HG03159 (cell line): ENCODE data around the gene LAMB3.
A peak's percentile ranks its signal among the peaks of the same experiment; 100 is the strongest.

Experiments used
- ATAC-seq: cut with Tn5 transposase; IDR thresholded peaks from one replicate; pipeline ENCODE4 v1.9.1; 2021; ENCODE audit warnings: mild to moderate bottlenecking, moderate library complexity; ENCODE audit not compliant: unreplicated experiment

Gene LAMB3

GRCh38 chr1:209600541-209600940 is 51.7 kb downstream of the LAMB3 start:
- ATAC-seq = no peak

GRCh38 chr1:209598227-209598626 is 54.0 kb downstream of the LAMB3 start:
- no peak for ATAC-seq

DNA sequence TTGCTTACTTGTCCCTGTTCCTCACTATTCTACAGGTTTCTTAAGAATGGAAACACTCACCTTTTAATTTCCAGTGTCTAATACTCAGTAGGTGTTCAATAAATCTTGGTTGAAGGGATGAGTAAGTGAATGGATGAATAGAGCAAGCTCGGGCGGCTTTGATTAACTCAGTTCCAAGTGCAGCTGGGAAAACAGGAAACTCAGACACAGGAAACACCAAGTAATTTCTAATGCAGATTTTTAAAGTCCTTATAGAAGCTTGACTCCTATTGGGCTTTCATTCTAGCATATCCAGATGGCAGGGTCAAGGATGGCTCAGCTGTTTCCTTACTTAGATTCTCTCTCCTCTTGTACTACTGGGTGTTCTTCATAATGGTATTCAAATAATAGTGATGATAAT is 54.7 kb downstream of the LAMB3 start:
- no peak for ATAC-seq

DNA sequence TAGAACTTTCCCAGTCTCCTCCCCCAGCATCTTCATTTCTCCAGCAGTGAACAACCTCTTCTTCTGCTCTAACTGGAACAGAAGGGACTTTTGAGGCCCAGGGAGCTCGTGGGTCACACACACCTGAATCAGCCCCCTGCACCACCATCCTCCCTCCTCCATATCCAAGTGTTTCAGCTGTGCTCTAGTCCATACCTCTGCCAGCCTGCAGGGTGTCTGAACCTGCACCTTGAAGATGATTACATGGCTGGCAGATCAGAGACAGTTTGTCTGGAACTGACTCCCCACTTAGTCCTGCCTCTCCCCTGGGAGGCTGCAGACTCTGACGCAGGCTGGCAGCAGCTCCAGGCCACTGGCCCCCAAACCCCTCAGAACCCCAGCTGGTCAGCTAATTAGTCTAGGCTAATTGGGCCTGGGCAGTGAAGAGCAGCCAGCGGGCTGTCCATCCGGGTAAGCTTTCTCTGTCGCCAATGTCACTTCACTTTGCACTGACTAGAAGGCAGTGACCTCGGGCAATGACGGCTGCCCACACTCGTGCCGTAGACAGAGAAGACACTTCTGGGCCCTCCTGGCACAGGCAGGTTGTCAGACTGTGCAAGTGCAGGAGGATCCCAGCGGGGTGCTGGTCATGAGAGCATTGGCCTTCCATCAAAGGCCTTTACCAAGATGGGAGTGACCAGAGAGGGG is 56.5 kb downstream of the LAMB3 start:
- no peak for ATAC-seq

- ATAC-seq = no peak
Measured at GRCh38 chr1:209595028-209595427, 57.2 kb downstream of the LAMB3 start.

DNA sequence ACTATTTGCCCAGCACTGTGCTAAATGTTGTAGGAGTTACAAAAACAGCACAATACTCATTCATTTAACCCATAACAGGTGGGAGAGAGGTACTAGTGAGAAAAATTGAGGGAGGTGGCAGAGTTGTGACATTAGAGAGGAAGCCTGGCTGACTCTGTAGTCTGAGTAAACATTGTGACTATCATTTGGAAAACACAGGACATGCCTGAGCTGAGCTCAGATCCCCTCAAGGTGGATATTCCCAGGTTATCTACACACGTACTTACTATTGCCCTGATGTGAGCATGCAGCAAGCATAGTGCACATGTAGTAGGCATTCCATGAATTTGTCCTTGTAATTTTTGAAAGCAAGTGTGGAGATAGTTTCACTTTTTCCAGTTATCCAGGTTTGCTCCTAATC is 57.8 kb downstream of the LAMB3 start:
- no peak for ATAC-seq

DNA sequence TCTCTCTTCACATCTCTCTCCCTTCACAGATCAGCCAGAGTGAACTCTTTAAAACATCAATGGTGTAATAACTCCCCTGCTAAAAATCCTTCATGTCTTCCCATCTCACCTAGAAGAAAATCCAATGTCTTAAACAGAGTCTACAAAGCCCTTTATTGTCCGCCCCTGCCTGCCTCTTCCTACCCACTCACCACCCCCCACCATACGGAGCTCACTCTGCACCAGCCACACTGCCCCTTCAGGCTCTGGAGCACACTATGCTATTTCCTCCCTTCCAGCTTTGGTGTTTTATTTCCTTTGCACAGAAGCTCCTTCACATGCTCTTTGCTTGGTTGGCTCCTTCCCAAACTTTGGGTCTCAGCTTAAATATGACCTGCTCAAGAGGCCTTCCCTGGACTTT is 58.5 kb downstream of the LAMB3 start:
- no peak for ATAC-seq

GRCh38 chr1:209590405-209590804 is 61.8 kb downstream of the LAMB3 start:
- ATAC-seq = no peak

GRCh38 chr1:209589863-209590262 is 62.4 kb downstream of the LAMB3 start:
- no peak for ATAC-seq

DNA sequence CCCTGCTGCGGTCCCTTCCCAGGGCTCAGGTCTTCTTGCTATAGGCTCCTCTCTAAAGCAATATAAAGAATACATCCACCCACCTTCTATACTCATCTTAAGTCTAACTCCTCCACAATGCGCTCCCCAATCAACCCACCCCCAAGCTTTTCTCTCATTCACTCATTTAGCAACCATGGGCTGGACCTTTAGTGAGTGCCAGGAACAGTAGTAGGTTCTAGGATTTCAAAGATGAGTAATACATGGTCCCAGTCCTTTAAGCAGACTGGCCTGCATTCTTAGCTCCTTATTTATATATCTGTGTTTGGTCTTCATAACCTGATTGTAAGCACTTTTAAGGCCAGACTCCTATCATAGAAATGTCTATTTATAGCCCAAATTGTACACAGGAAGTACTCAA is 62.8 kb downstream of the LAMB3 start:
- ATAC-seq = no peak

DNA sequence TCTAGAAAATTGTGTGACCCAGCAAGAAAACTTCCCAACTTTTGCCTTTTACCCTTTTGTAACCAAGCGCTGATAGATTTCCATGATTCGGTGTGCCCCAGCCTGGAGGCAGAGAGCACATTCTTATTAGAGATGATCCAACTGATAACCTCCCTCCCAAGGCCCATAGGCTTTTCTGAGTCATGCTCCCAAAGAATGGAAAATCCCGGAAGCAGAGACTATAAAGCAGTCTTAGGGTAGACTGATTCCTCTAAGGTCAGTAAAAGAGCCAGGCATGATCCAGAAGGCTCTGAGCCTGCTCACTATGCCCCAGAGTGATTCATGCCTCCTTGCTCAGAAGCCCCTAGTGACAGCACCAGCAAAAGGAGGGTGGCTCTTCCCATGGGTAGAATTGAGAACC is 64.4 kb downstream of the LAMB3 start:
- ATAC-seq = no peak

GRCh38 chr1:209586221-209586740 is 65.9 kb downstream of the LAMB3 start:
- no peak for ATAC-seq

DNA sequence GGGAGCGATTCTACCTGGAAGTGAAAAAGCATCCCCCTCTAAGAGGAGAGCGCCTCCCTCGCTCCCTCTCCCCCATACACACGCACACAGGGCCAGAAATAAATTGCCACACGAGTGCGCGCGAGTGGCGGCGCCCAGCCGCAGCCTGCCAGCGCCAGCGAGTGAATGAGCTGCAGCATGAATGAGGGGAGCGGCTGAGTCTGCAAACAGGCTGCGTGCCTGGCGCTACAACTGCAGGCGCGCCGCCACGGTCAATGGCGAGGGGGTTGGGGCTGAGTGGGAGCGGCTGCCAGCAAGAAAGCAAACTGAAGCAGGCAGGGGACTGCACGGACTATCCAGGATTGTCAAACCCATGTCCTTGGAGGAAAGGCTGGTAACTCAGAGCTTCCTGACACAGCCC is 66.6 kb downstream of the LAMB3 start:
- no peak for ATAC-seq

GRCh38 chr1:209585197-209585596 is 67.0 kb downstream of the LAMB3 start:
- no peak for ATAC-seq

- no peak for ATAC-seq
Measured at GRCh38 chr1:209584231-209584672, 68.0 kb downstream of the LAMB3 start.

DNA sequence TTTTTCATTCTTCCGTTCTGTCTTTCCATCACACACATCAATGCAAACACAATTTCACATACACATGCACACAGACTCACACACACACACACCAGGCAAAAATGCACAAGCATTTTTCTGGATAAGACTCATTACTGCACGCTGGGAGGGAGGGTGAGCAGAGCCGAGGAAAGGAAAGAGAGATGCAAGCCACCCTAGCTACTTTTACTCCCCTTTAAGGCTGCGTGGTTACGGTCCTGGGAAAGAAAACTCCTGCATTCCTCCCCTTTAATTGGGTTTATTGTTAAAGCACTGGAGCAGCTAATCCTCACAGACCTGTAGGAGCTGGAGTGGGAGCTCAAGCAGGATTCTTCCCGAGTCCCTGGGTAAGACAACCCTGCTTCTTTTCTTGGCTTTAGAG is 68.8 kb downstream of the LAMB3 start, which contains the start of gene CAMK1G:
Gene CAMK1G (plus strand): TSS at position 307 of the 400 bp plus-strand sequence. CDS start 11,270 bp downstream, outside the sequence.
- ATAC-seq = no peak

DNA sequence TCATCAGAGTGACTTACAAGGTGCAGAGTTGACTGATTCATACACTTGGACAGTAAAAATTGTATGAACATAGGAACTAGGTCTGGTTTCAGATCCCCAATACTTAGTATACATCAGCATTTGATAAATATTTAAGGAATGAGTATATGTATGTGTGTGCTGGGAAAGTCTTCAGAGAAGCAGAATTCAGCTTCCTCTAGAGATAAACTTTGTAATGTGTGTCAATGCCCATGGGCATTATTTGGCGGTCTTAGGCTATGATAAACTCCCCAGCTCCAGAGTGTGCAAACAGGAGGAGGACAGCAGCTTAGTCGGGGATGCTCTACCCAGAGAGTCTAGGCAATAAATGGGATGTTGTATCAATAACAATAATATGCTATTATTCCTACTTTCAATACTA is 71.6 kb downstream of the LAMB3 start:
- ATAC-seq = no peak

- ATAC-seq = no peak
Measured at GRCh38 chr1:209577346-209577745, 74.9 kb downstream of the LAMB3 start.

- peak; percentile 88 for ATAC-seq
Measured at GRCh38 chr1:209576392-209577197, 75.6 kb downstream of the LAMB3 start.

DNA sequence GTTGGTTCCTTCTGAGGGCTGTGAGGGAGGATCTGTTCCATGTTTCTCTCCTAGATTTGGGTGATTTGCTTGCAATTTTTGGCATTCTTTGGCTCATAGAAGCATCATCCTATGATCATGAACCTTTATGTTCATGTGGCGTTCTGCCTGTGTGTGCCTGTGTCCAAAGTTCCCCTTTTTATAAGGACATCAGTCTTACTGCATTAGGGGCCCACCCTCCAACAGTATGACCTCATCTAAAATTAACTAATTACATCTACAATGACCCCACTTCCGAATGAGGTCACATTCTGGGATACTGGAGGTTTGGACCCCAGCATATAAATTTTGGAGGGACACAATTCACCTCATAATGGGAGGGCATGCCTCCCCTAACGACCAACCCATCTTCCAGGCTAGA is 81.5 kb downstream of the LAMB3 start:
- ATAC-seq = no peak

DNA sequence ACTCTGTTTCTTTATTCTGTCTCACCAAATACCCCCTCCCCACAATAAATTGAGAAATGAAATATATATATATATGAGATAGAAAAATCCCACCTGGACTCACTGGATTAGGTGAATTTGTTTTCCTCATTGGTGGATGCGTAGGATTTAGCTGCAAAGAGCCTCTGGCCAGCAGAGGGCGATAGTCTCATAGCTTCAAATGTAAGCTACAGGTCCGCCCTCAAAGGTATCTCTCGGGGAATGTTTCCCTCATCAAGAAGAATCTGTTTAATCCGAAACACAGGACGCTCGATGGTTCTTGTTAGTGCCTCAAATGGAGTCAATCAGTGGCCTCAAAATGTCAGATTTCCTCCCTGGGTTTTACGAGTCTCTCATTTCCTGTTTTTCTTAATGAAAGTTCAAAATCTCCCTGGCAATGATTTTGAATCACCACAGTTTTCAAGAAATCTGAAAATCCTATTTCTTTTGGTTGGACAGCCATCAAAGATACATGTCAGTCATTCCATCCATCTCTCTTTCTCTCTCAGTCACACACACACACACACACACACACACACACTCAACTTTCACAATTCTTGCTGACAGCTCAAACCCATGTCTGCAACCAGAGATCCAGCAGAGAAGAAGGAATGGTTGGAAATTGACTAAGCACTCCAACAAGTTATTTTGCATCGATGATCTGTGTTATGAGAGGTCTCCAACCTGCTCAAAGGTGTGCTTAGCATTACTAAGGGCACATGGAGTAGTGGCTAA is 82.6 kb downstream of the LAMB3 start:
- peak; percentile 48 for ATAC-seq
